GM12892 (cell line): ENCODE results near the gene SEMA3F.

Source experiments
- POLR2A ChIP-seq: IDR thresholded peaks from 2 replicates; pipeline ENCODE4 v1.6.1; 2011; ENCODE audit warnings: low read depth, low read length, control low read depth
- POLR2AphosphoS5 ChIP-seq: IDR thresholded peaks from 2 replicates; pipeline ENCODE4 v1.6.1; 2011; ENCODE audit warnings: low read depth, low read length, control low read depth

GRCh38 chr3:50177346-50177745, 22.2 kb downstream of the SEMA3F start:
- TF ChIP-seq POLR2A (no peak), POLR2AphosphoS5 (no peak)
